Activated CD4-positive, alpha-beta T cell treated with anti-CD3 and anti-CD28 coated beads, Interleukin-2, Interleukin-4, amounts not matched to agents 100 ng/mL and 50 ng/mL, durations not matched to agents 16 hours and 8 hours (primary cell): ENCODE results near the gene TDRD9.

ENCODE experiments used
- DNase-seq: peaks from one replicate; pipeline ENCODE4 v3.0.0-alpha.2; 2020; ENCODE audit warnings: low spot score

Gene TDRD9

GRCh38 chr14:104093366-104094055 is 165.3 kb downstream of the TDRD9 start:
- no peak for DNase-seq

GRCh38 chr14:104094056-104094708 is 165.9 kb downstream of the TDRD9 start:
- DNase-seq: no peak

GRCh38 chr14:104094709-104095425 is 166.6 kb downstream of the TDRD9 start:
- peak; percentile 69 for DNase-seq

- no peak for DNase-seq
These were observed 167.4 kb downstream of the TDRD9 start for GRCh38 chr14:104095426-104096310.

- no peak for DNase-seq
These were observed 168.1 kb downstream of the TDRD9 start for GRCh38 chr14:104096318-104096717.

- DNase-seq: no peak
These were observed 168.8 kb downstream of the TDRD9 start for GRCh38 chr14:104096751-104097700.

- no peak for DNase-seq
These were observed 170.2 kb downstream of the TDRD9 start for GRCh38 chr14:104098272-104099095.

- no peak for DNase-seq
These were observed 171.1 kb downstream of the TDRD9 start for GRCh38 chr14:104099096-104100041.

GRCh38 chr14:104100171-104101085 is 172.2 kb downstream of the TDRD9 start:
- DNase-seq: no peak

GRCh38 chr14:104101086-104101621 is 172.9 kb downstream of the TDRD9 start:
- no peak for DNase-seq

GRCh38 chr14:104101651-104102281 is 173.5 kb downstream of the TDRD9 start:
- DNase-seq: no peak
